ENCODE measurements around the gene ASPDH. TPM values are rescaled to one million over a fixed set of nuclear protein-coding genes. Genes with fewer than 3 reads are reported as not detected.

Gene ASPDH
- total and polyA plus RNA-seq, 4 donors = 1.5 to 7.7 (median 4.1) TPM

Other genes with a start within 250 kb of the ASPDH start
- gene KCNC3, start 184.5 kb downstream of the ASPDH start, total RNA-seq = 1 to 10 TPM; 4.5 to 4.7 TPM
- 10 to 100 TPM; 36.5 to 48.3 TPM for gene KCNC3, start 184.5 kb downstream of the ASPDH start, polyA plus RNA-seq (ENCODE audit: insufficient read length in 2 of 2)
- 1 to 10 TPM in 1 of 2 donors, under 1 TPM in 1; 0.79 to 1.4 TPM for gene NAPSA, start 148.3 kb downstream of the ASPDH start, total RNA-seq
- 1 to 10 TPM; 1.6 to 3.3 TPM for gene NAPSA, start 148.3 kb downstream of the ASPDH start, polyA plus RNA-seq (ENCODE audit: insufficient read length in 2 of 2)
- 10 to 100 TPM; 24.4 to 45.2 TPM for gene NR1H2, start 137.5 kb downstream of the ASPDH start, total RNA-seq
- 10 to 100 TPM; 35.2 to 38.2 TPM for gene NR1H2, start 137.5 kb downstream of the ASPDH start, polyA plus RNA-seq (ENCODE audit: insufficient read length in 2 of 2)
- gene POLD1, start 129.6 kb downstream of the ASPDH start, total RNA-seq = 10 to 100 TPM; 13.1 to 29.1 TPM
- 10 to 100 TPM; 23.3 to 26.7 TPM for gene POLD1, start 129.6 kb downstream of the ASPDH start, polyA plus RNA-seq (ENCODE audit: insufficient read length in 2 of 2)
- gene SPIB, start 95.0 kb downstream of the ASPDH start, total RNA-seq = under 1 TPM; 0.06 to 0.40 TPM
- under 1 TPM; 0.35 to 0.47 TPM for gene SPIB, start 95.0 kb downstream of the ASPDH start, polyA plus RNA-seq (ENCODE audit: insufficient read length in 2 of 2)
- gene MYBPC2, start 81.0 kb downstream of the ASPDH start, total RNA-seq = 1 to 10 TPM in 1 of 2 donors, under 1 TPM in 1; 0.89 to 3.5 TPM
- 1 to 10 TPM in 1 of 2 donors, under 1 TPM in 1; 0.62 to 2.0 TPM for gene MYBPC2, start 81.0 kb downstream of the ASPDH start, polyA plus RNA-seq (ENCODE audit: insufficient read length in 2 of 2)
- gene EMC10, start 37.4 kb downstream of the ASPDH start, total RNA-seq = 100 to 1,000 TPM in 1 of 2 donors, 10 to 100 TPM in 1; 78.4 to 184 TPM
- gene EMC10, start 37.4 kb downstream of the ASPDH start, polyA plus RNA-seq (ENCODE audit: insufficient read length in 2 of 2) = 100 to 1,000 TPM; 256 to 267 TPM
- gene GARIN5A, start 37.1 kb downstream of the ASPDH start, total RNA-seq = 1 to 10 TPM; 4.2 to 5.8 TPM
- gene GARIN5A, start 37.1 kb downstream of the ASPDH start, polyA plus RNA-seq (ENCODE audit: insufficient read length in 2 of 2) = 10 to 100 TPM; 11.6 to 14.1 TPM
- 10 to 100 TPM in 1 of 2 donors, 1 to 10 TPM in 1; 9.3 to 19.8 TPM for gene JOSD2, start 2.7 kb downstream of the ASPDH start, total RNA-seq
- 10 to 100 TPM; 27.7 to 29.8 TPM for gene JOSD2, start 2.7 kb downstream of the ASPDH start, polyA plus RNA-seq (ENCODE audit: insufficient read length in 2 of 2)
- 10 to 100 TPM; 30.4 to 55.2 TPM for gene LRRC4B, start 54.5 kb upstream of the ASPDH start, total RNA-seq
- 100 to 1,000 TPM; 208 to 209 TPM for gene LRRC4B, start 54.5 kb upstream of the ASPDH start, polyA plus RNA-seq (ENCODE audit: insufficient read length in 2 of 2)
- gene SYT3, start 126.0 kb upstream of the ASPDH start, total RNA-seq = 10 to 100 TPM; 10.0 to 21.8 TPM
- 10 to 100 TPM; 76.9 to 84.1 TPM for gene SYT3, start 126.0 kb upstream of the ASPDH start, polyA plus RNA-seq (ENCODE audit: insufficient read length in 2 of 2)
- gene C19orf81, start 135.5 kb upstream of the ASPDH start, total RNA-seq = 1 to 10 TPM; 1.4 to 7.1 TPM
- gene C19orf81, start 135.5 kb upstream of the ASPDH start, polyA plus RNA-seq (ENCODE audit: insufficient read length in 2 of 2) = 1 to 10 TPM; 6.1 to 6.2 TPM
- gene SHANK1, start 205.9 kb upstream of the ASPDH start, total RNA-seq = 10 to 100 TPM in 1 of 2 donors, 1 to 10 TPM in 1; 8.4 to 17.6 TPM
- gene SHANK1, start 205.9 kb upstream of the ASPDH start, polyA plus RNA-seq (ENCODE audit: insufficient read length in 2 of 2) = 100 to 1,000 TPM; 106 to 116 TPM
- gene CLEC11A, start 209.5 kb upstream of the ASPDH start, total RNA-seq = 10 to 100 TPM; 17.0 to 44.7 TPM
- 10 to 100 TPM; 29.4 to 37.4 TPM for gene CLEC11A, start 209.5 kb upstream of the ASPDH start, polyA plus RNA-seq (ENCODE audit: insufficient read length in 2 of 2)